Skin epidermis (tissue), 12 donors: ENCODE data around the gene ATP2A1.
A peak's percentile ranks its signal among the peaks of the same experiment; 100 is the strongest.

Source experiments
- H3K27ac ChIP-seq, 21 experiments: fragments of 200-600 bp; sonication (generic) in 11 of 21; one replicate each; pipeline ENCODE4 v1.5.0; 2020; ENCODE audit warnings: mild to moderate bottlenecking in 3 of 21, inconsistent platforms in 2 of 21, moderate library complexity in 2 of 21
- H3K4me3 ChIP-seq, 7 experiments: fragments of 200-600 bp; sonication (generic) in 2 of 7; one replicate each; pipeline ENCODE4 v1.5.0; 2020; ENCODE audit warnings: inconsistent platforms in 2 of 7, mild to moderate bottlenecking in 2 of 7, moderate library complexity in 1 of 7

ATP2A1 gene

GRCh38 chr16:28878083-28878926, at the start of gene ATP2A1:
Gene ATP2A1 (plus strand): TSS chr16:28878488. CDS start chr16:28878672, 184 bp downstream.
- Histone ChIP-seq H3K4me3 (peak within 1 kb of the TSS; percentile 38 to 67 (median 56)), H3K27ac (peak within 1 kb of the TSS in 5 of 21 experiments; percentile 12 to 62 (median 39))

- H3K27ac ChIP-seq, result no peak overlapping the region
- no peak overlapping the region for H3K4me3 ChIP-seq
Measured at GRCh38 chr16:28829747-28830146, 48.5 kb upstream of the ATP2A1 start.

- H3K4me3 ChIP-seq, result no peak overlapping the region
- H3K27ac ChIP-seq, result no peak overlapping the region
Measured at GRCh38 chr16:28830531-28830930, 47.8 kb upstream of the ATP2A1 start.

- H3K4me3 ChIP-seq, result no peak overlapping the region
Measured at GRCh38 chr16:28834349-28834748, 43.9 kb upstream of the ATP2A1 start.

GRCh38 chr16:28834873-28835863, 43.1 kb upstream of the ATP2A1 start:
- Histone ChIP-seq H3K4me3 (no peak overlapping the region), H3K27ac (no peak overlapping the region)

More at GRCh38 chr16:28834349-28834748, 43.9 kb upstream of the ATP2A1 start:
- no peak overlapping the region for H3K27ac ChIP-seq

- Histone ChIP-seq H3K27ac (no peak overlapping the region), H3K4me3 (no peak overlapping the region)
Measured at GRCh38 chr16:28835864-28836760, 42.2 kb upstream of the ATP2A1 start.

GRCh38 chr16:28836761-28837064, 41.6 kb upstream of the ATP2A1 start:
- Histone ChIP-seq H3K27ac (no peak overlapping the region), H3K4me3 (no peak overlapping the region)

GRCh38 chr16:28837672-28838557, 40.4 kb upstream of the ATP2A1 start:
- no peak overlapping the region for H3K4me3 ChIP-seq
- no peak overlapping the region for H3K27ac ChIP-seq

- no peak overlapping the region for H3K4me3 ChIP-seq
- H3K27ac ChIP-seq, result no peak overlapping the region
Measured at GRCh38 chr16:28838558-28838918, 39.8 kb upstream of the ATP2A1 start.

- Histone ChIP-seq H3K27ac (no peak overlapping the region), H3K4me3 (no peak overlapping the region)
Measured at GRCh38 chr16:28839004-28839639, 39.2 kb upstream of the ATP2A1 start.

- H3K27ac ChIP-seq, result no peak overlapping the region
- H3K4me3 ChIP-seq, result no peak overlapping the region
Measured at GRCh38 chr16:28839899-28840298, 38.4 kb upstream of the ATP2A1 start.

- no peak overlapping the region for H3K4me3 ChIP-seq
- H3K27ac ChIP-seq, result no peak overlapping the region
Measured at GRCh38 chr16:28842696-28843095, 35.6 kb upstream of the ATP2A1 start.

- Histone ChIP-seq H3K27ac (no peak overlapping the region), H3K4me3 (no peak overlapping the region)
Measured at GRCh38 chr16:28843766-28844165, 34.5 kb upstream of the ATP2A1 start.

- no peak overlapping the region for H3K4me3 ChIP-seq
- H3K27ac ChIP-seq, result no peak overlapping the region
Measured at GRCh38 chr16:28844226-28844885, 33.9 kb upstream of the ATP2A1 start.

- peak overlapping the region in 19 of 21 experiments; percentile 72 to 94 (median 89) for H3K27ac ChIP-seq
- peak overlapping the region; percentile 54 to 99 (median 95) for H3K4me3 ChIP-seq
Measured at GRCh38 chr16:28845293-28845692, 33.0 kb upstream of the ATP2A1 start.

- H3K4me3 ChIP-seq, result peak overlapping the region; percentile 54 to 99 (median 95)
Measured at GRCh38 chr16:28845761-28846079, 32.6 kb upstream of the ATP2A1 start.

GRCh38 chr16:28846080-28846932, 32.0 kb upstream of the ATP2A1 start, which contains the start of gene TUFM:
Gene TUFM (minus strand): TSS chr16:28846348. CDS start chr16:28846269, 79 bp downstream.
- H3K27ac ChIP-seq, result peak within 1 kb of the TSS; percentile 60 to 94 (median 89)
- peak within 1 kb of the TSS; percentile 54 to 99 (median 95) for H3K4me3 ChIP-seq

More at GRCh38 chr16:28845761-28846079, 32.6 kb upstream of the ATP2A1 start:
- peak overlapping the region; percentile 55 to 94 (median 89) for H3K27ac ChIP-seq
